Panc1 (cell line): Measurements from ENCODE around the gene MINK1. TPM values are rescaled to one million over a fixed set of nuclear protein-coding genes. Genes with fewer than 3 reads are reported as not detected.

Source experiments
- ATAC-seq: fragments of 200-7000 bp; cut with Tn5 transposase; 2 replicates; pipeline ENCODE4 v1.9.1; 2020; ENCODE audit warnings: mild to moderate bottlenecking, moderate library complexity
- BruUV-seq: library from RNA; stranded (reverse); fragments of 400-500 nt; replicated peaks from 2 replicates; lab custom pipeline; 2021; lab: Mats Ljungman, UMichigan
- CTCF ChIA-PET: fragments of 300-600 bp; sonication (Branson Sonifier 250); formaldehyde crosslinking; loops from one replicate; lab custom pipeline; 2022; ENCODE audit warnings: antibody characterized with exemption; lab: Charles Lee
- POLR2A ChIA-PET: fragments of 300-600 bp; sonication (Branson Sonifier 250); formaldehyde crosslinking; loops from one replicate; lab custom pipeline; 2022; ENCODE audit warnings: antibody characterized with exemption; lab: Charles Lee
- DNase-seq: peaks from one replicate; pipeline ENCODE4 v3.0.0-alpha.2; 2010; ENCODE audit warnings: low read depth, low spot score
- H3K27ac ChIP-seq: 2 replicates; pipeline ENCODE4 v1.5.1; 2011; ENCODE audit warnings: mild to moderate bottlenecking, low read length, inconsistent platforms
- H3K27me3 ChIP-seq: fragments of 200-500 bp; sonication (Bioruptor generic); 2 replicates; pipeline ENCODE4 v1.6.0; 2014; ENCODE audit warnings: low read length, inconsistent platforms; ENCODE audit not compliant: control insufficient read depth, insufficient read depth
- H3K36me3 ChIP-seq: fragments of 200-500 bp; sonication (Bioruptor generic); 2 replicates; pipeline ENCODE4 v1.5.1; 2014; ENCODE audit warnings: inconsistent platforms, mild to moderate bottlenecking, low read length, moderate library complexity; ENCODE audit not compliant: control insufficient read depth, insufficient read depth
- H3K4me1 ChIP-seq: 2 replicates; pipeline ENCODE4 v1.5.1; 2011; ENCODE audit warnings: inconsistent platforms, mild to moderate bottlenecking, low read length, moderate library complexity; ENCODE audit not compliant: control insufficient read depth, insufficient read depth
- H3K4me3 ChIP-seq, 2 experiments: 2 replicates each; pipeline ENCODE4 v1.5.1; 2011 to 2012; ENCODE audit warnings: low read depth in 2 of 2, low read length in 2 of 2, mild to moderate bottlenecking in 2 of 2, inconsistent platforms in 1 of 2, moderate library complexity in 1 of 2
- H3K9me3 ChIP-seq: fragments of 200-500 bp; sonication (Bioruptor generic); 2 replicates; pipeline ENCODE4 v1.5.1; 2014; ENCODE audit warnings: low read depth, mild to moderate bottlenecking, inconsistent platforms, low read length, moderate library complexity; ENCODE audit not compliant: control insufficient read depth, insufficient read depth
- CTCF ChIP-seq: fragments of 450-650 bp; IDR thresholded peaks from 2 replicates; pipeline ENCODE4 v1.5.1; 2017; ENCODE audit warnings: mild to moderate bottlenecking
- POLR2AphosphoS5 ChIP-seq: IDR thresholded peaks from 2 replicates; pipeline ENCODE4 v1.6.1; 2012; ENCODE audit warnings: mild to moderate bottlenecking, low read depth, low read length, moderate library complexity
- REST ChIP-seq, 2 experiments: IDR thresholded peaks; 2 replicates each; pipeline ENCODE4 v1.6.1; 2011 to 2012; ENCODE audit warnings: low read depth in 2 of 2, control low read depth in 1 of 2, low read length in 1 of 2, mild to moderate bottlenecking in 1 of 2, moderate library complexity in 1 of 2; ENCODE audit not compliant: insufficient read depth in 1 of 2
- SIN3A ChIP-seq: IDR thresholded peaks from 2 replicates; pipeline ENCODE4 v1.6.1; 2012; ENCODE audit warnings: low read depth, mild to moderate bottlenecking, low read length, moderate library complexity, borderline replicate concordance; ENCODE audit not compliant: insufficient read depth
- TCF7L2 ChIP-seq: IDR thresholded peaks from 2 replicates; pipeline ENCODE4 v1.6.1; 2011; ENCODE audit warnings: mild to moderate bottlenecking, low read depth, low read length, inconsistent platforms
- in situ Hi-C: cut with HindIII; loops from 2 replicates; pipeline ENCODE4 v1.10.0; 2016; ENCODE audit warnings: low sequenced_read_pairs, low pct_unique_long_range_greater_than_20kb
- intact Hi-C: fragments of 100-400 bp; cut with micrococcal nuclease; formaldehyde crosslinking; loops from one replicate; pipeline ENCODE4 v1.10.0; 2022; ENCODE audit not compliant: unreplicated experiment
- total RNA-seq: library from RNA; stranded (reverse); gene quantifications from one replicate; pipeline ENCODE4 v1.2.1, GENCODE V29; 2021; ENCODE audit not compliant: unreplicated experiment

Gene MINK1
- total RNA-seq, 1 experiment from 2014 or later = 78.2 TPM

GRCh38 chr17:4839221-4839620 lies 6.1 kb downstream of the MINK1 start:
- ATAC-seq = no peak
- H3K36me3 ChIP-seq = no peaks in the 10 kb centered on the region
- H3K9me3 ChIP-seq = no peaks in the 10 kb centered on the region
- intact Hi-C loops (no loop called here), in situ Hi-C loops (no loop called here)
- POLR2A ChIA-PET = no interaction called here
- H3K4me3 ChIP-seq = no peak overlapping the region
- no peak for DNase-seq
- no TSS peak for BruUV-seq
- peaks cover 15% of the 10 kb centered on the region for H3K4me1 ChIP-seq
- CTCF ChIA-PET = no interaction called here
- no peaks in the 10 kb centered on the region for H3K27me3 ChIP-seq
- TF ChIP-seq TCF7L2 (no peak), SIN3A (no peak), POLR2AphosphoS5 (no peak), REST (IDR thresholded peaks at IDR 0.05; ENCODE audit: insufficient read depth in 1 of 2, low read depth in 2 of 2, low read length in 1 of 2) (no peak), CTCF (no peak)
- no peak overlapping the region for H3K27ac ChIP-seq

- POLR2A ChIA-PET = no interaction called here
- BruUV-seq = no TSS peak
- H3K27ac ChIP-seq = no peak overlapping the region
Observed at GRCh38 chr17:4839965-4840892, 7.1 kb downstream of the MINK1 start.

More at GRCh38 chr17:4839965-4840892, 7.1 kb downstream of the MINK1 start:
- H3K36me3 ChIP-seq = no peaks in the 10 kb centered on the region
- H3K27me3 ChIP-seq = no peaks in the 10 kb centered on the region
- H3K4me1 ChIP-seq = peaks cover 6% of the 10 kb centered on the region
- DNase-seq (no peak), ATAC-seq (no peak)
- CTCF ChIA-PET = no interaction called here
- in situ Hi-C loops = no loop called here
- TF ChIP-seq REST (IDR thresholded peaks at IDR 0.05; ENCODE audit: insufficient read depth in 1 of 2, low read depth in 2 of 2, low read length in 1 of 2) (no peak), TCF7L2 (no peak), POLR2AphosphoS5 (no peak), CTCF (no peak), SIN3A (no peak)
- H3K9me3 ChIP-seq = no peaks in the 10 kb centered on the region
- intact Hi-C loops = no loop called here
- H3K4me3 ChIP-seq = no peak overlapping the region
